HepG2 (cell line): ENCODE data around the gene PLOD3. TPM values are rescaled to one million over a fixed set of nuclear protein-coding genes. Genes with fewer than 3 reads are reported as not detected.

Experiments
- ARNTL ChIP-seq: sonication (generic); formaldehyde crosslinking; IDR thresholded peaks from 2 replicates; pipeline ENCODE4 v1.4.0; 2020; ENCODE audit warnings: mild to moderate bottlenecking, missing genetic modification reagents
- ATM ChIP-seq: fragments of 450-650 bp; IDR thresholded peaks from 2 replicates; pipeline ENCODE4 v1.7.1; 2017; ENCODE audit warnings: mild to moderate bottlenecking, borderline replicate concordance
- CEBPG ChIP-seq: IDR thresholded peaks from 2 replicates; pipeline ENCODE4 v1.6.1; 2016
- HMGA1 ChIP-seq: sonication (generic); formaldehyde crosslinking; conservative IDR thresholded peaks from 2 replicates; pipeline ENCODE4 v1.4.0; 2020; ENCODE audit warnings: missing genetic modification reagents
- ONECUT2 ChIP-seq: sonication (generic); formaldehyde crosslinking; IDR thresholded peaks from 2 replicates; pipeline ENCODE4 v1.4.0; 2020; ENCODE audit warnings: missing genetic modification reagents
- PHF21A ChIP-seq: sonication (generic); formaldehyde crosslinking; IDR thresholded peaks from 2 replicates; pipeline ENCODE4 v1.5.0; 2020; ENCODE audit warnings: mild to moderate bottlenecking, missing genetic modification reagents
- ZBTB38 ChIP-seq: sonication (generic); formaldehyde crosslinking; IDR thresholded peaks from 2 replicates; pipeline ENCODE4 v1.5.1; 2020; ENCODE audit warnings: mild to moderate bottlenecking, missing genetic modification reagents
- ZBTB7B ChIP-seq: sonication (generic); formaldehyde crosslinking; IDR thresholded peaks from 2 replicates; pipeline ENCODE4 v1.4.0; 2020; ENCODE audit warnings: missing genetic modification reagents
- ZMYM3 ChIP-seq: sonication (generic); formaldehyde crosslinking; IDR thresholded peaks from 2 replicates; pipeline ENCODE4 v1.5.1; 2020; ENCODE audit warnings: mild to moderate bottlenecking, missing genetic modification reagents
- ZNF205 ChIP-seq: IDR thresholded peaks from 2 replicates; pipeline ENCODE4 v1.6.1; 2018; ENCODE audit warnings: missing biosample characterization, missing genetic modification reagents
- ZNF343 ChIP-seq: sonication (generic); formaldehyde crosslinking; IDR thresholded peaks from 2 replicates; pipeline ENCODE4 v1.4.0; 2020; ENCODE audit warnings: mild to moderate bottlenecking, missing genetic modification reagents
- ZNF562 ChIP-seq: sonication (generic); formaldehyde crosslinking; IDR thresholded peaks from 2 replicates; pipeline ENCODE4 v1.8.0; 2022; ENCODE audit warnings: missing genetic modification reagents, borderline replicate concordance
- ZNF574 ChIP-seq: sonication (generic); formaldehyde crosslinking; IDR thresholded peaks from 2 replicates; pipeline ENCODE4 v1.4.0; 2020; ENCODE audit warnings: missing genetic modification reagents
- ZNF777 ChIP-seq: sonication (generic); formaldehyde crosslinking; IDR thresholded peaks from 2 replicates; pipeline ENCODE4 v1.4.0; 2020; ENCODE audit warnings: missing genetic modification reagents
- ZNF839 ChIP-seq: sonication (generic); formaldehyde crosslinking; IDR thresholded peaks from 2 replicates; pipeline ENCODE4 v1.4.0; 2020; ENCODE audit warnings: missing genetic modification reagents, mild to moderate bottlenecking, borderline replicate concordance
- polyA plus RNA-seq, 8 experiments: library from polyadenylated mRNA; depleted of rRNA in 3 of 8; stranded (reverse) in 7 of 8; unstranded in 1 of 8; fragments of >200 nt; fragmentation: Illumina TruSeq in 4 of 8; extraction: Trizol in 4 of 8; gene quantifications; 2 replicates each; pipeline versions ENCODE4 v1.2.1 to v1.2.3, GENCODE V29; 2011 to 2016; ENCODE audit warnings: low read depth in 4 of 8, missing spikeins in 1 of 8, mixed read lengths in 1 of 8; ENCODE audit not compliant: insufficient read depth in 1 of 8
- total RNA-seq, 5 experiments: library from RNA; depleted of rRNA; stranded (reverse); fragments of >200 nt; fragmentation: Illumina TruSeq; extraction: Trizol; gene quantifications; 2 replicates each; pipeline ENCODE4 v1.2.3, GENCODE V29; 2016; ENCODE audit warnings: low read depth in 1 of 5
- TF ChIP-seq, protein P1 (sequence below): sonication (generic); formaldehyde crosslinking; IDR thresholded peaks from one replicate; pipeline ENCODE4 v1.5.1; 2020; ENCODE audit warnings: mild to moderate bottlenecking, missing genetic modification reagents; ENCODE audit errors: not compliant biosample characterization
- TF ChIP-seq, protein P2 (sequence below): sonication (generic); formaldehyde crosslinking; IDR thresholded peaks from 2 replicates; pipeline ENCODE4 v1.8.0; 2022; ENCODE audit warnings: mild to moderate bottlenecking, missing genetic modification reagents, moderate library complexity

PLOD3 gene
- total and polyA plus RNA-seq, 2 of the 13 experiments (the other 11 are each of a cell fraction or from before 2014, with no cell fraction given) = 65.8 to 67.4 TPM

DNA sequence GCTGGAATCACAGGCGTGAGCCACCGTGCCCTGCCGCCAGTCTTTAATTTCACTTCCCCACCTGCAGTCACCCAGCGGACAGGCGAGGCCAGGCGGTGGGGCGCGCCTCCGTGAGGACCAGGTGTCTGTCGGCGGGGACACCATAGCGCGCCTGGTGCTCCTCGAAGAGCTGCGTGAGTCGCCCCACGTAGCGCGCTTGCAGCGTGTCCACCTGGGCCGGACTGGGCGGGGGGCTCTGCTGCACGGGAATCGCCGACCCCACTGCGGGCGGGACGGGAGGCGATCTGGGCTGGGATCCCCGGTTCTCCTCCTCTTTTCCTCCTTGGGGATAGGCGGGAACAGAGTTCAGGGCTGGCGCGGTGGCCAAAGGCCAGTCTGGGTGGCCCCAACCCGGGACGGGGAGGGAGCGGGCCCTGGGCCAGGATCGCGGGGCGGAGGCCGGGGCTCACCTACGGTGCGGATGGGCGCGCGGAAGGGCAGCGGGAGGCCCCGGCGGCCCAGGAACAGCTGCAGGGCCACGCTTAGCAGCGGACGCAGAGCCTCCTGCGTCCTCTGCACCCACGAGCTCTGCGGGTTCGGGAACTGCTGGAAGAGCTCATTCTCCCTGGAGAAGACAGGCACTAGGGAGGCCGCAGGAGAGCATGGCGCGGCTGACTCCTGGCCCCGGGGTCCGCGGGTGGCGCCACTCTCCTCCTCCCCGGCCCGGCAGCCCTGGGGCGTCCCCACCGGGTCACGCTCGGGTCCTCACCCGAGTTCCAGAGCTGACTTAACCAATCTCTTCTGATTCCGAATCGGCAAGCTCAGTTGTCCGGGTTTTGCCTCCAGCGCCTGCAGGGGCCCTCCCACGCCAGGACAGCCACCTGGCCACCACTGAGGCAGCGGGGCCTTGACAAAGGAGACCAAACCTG is 15.4 kb downstream of the PLOD3 start (continued):
- TF ChIP-seq, protein P1, sequence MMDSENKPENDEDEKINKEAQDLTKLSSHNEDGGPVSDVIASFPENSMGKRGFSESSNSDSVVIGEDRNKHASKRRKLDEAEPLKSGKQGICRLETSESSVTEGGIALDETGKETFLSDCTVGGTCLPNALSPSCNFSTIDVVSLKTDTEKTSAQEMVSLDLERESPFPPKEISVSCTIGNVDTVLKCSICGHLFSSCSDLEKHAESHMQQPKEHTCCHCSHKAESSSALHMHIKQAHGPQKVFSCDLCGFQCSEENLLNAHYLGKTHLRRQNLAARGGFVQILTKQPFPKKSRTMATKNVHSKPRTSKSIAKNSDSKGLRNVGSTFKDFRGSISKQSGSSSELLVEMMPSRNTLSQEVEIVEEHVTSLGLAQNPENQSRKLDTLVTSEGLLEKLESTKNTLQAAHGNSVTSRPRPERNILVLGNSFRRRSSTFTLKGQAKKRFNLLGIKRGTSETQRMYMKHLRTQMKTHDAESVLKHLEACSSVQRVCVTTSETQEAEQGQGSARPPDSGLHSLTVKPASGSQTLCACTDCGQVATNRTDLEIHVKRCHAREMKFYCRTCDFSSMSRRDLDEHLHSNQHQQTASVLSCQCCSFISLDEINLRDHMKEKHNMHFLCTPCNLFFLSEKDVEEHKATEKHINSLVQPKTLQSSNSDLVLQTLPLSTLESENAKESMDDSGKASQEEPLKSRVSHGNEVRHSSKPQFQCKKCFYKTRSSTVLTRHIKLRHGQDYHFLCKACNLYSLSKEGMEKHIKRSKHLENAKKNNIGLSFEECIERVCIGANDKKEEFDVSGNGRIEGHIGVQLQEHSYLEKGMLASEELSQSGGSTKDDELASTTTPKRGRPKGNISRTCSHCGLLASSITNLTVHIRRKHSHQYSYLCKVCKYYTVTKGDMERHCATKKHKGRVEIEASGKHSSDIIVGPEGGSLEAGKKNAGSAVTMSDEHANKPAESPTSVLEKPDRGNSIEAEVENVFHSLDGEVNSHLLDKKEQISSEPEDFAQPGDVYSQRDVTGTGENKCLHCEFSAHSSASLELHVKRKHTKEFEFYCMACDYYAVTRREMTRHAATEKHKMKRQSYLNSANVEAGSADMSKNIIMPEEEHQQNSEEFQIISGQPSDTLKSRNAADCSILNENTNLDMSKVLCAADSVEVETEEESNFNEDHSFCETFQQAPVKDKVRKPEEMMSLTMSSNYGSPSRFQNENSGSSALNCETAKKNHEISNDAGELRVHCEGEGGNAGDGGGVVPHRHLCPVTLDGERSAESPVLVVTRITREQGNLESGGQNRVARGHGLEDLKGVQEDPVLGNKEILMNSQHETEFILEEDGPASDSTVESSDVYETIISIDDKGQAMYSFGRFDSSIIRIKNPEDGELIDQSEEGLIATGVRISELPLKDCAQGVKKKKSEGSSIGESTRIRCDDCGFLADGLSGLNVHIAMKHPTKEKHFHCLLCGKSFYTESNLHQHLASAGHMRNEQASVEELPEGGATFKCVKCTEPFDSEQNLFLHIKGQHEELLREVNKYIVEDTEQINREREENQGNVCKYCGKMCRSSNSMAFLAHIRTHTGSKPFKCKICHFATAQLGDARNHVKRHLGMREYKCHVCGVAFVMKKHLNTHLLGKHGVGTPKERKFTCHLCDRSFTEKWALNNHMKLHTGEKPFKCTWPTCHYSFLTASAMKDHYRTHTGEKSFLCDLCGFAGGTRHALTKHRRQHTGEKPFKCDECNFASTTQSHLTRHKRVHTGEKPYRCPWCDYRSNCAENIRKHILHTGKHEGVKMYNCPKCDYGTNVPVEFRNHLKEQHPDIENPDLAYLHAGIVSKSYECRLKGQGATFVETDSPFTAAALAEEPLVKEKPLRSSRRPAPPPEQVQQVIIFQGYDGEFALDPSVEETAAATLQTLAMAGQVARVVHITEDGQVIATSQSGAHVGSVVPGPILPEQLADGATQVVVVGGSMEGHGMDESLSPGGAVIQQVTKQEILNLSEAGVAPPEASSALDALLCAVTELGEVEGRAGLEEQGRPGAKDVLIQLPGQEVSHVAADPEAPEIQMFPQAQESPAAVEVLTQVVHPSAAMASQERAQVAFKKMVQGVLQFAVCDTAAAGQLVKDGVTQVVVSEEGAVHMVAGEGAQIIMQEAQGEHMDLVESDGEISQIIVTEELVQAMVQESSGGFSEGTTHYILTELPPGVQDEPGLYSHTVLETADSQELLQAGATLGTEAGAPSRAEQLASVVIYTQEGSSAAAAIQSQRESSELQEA (CRISPR knock-in tag) = no peak
- TF ChIP-seq ZNF839 (no peak), ONECUT2 (CRISPR knock-in tag) (no peak), ZNF343 (CRISPR knock-in tag) (no peak), ATM (no peak), PHF21A (CRISPR knock-in tag) (peak; percentile 67), ZNF574 (CRISPR knock-in tag) (peak; percentile 74), ZBTB38 (CRISPR knock-in tag) (no peak), ZNF562 (CRISPR knock-in tag) (no peak), ARNTL (CRISPR knock-in tag) (no peak; the same call in 1 of the 2 replicates), CEBPG (CRISPR knock-in tag) (no peak), ZNF205 (0 out of 2 replicates have a peak, but pooled peaks have one; percentile 20), ZBTB7B (CRISPR knock-in tag) (peak; percentile 75), HMGA1 (CRISPR knock-in tag) (no peak), ZMYM3 (no peak; the same call in 1 of the 2 replicates), ZNF777 (CRISPR knock-in tag) (no peak)
- TF ChIP-seq, protein P2, sequence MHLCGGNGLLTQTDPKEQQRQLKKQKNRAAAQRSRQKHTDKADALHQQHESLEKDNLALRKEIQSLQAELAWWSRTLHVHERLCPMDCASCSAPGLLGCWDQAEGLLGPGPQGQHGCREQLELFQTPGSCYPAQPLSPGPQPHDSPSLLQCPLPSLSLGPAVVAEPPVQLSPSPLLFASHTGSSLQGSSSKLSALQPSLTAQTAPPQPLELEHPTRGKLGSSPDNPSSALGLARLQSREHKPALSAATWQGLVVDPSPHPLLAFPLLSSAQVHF (CRISPR knock-in tag) = no peak
